DND-41 (cell line): ENCODE measurements around the gene CDKN2B-AS1.

ENCODE experiments used
- ATAC-seq: fragments of 200-7000 bp; cut with Tn5 transposase; 3 replicates; pipeline ENCODE4 v1.9.1; 2021; ENCODE audit warnings: low read depth; ENCODE audit not compliant: insufficient read depth
- DNase-seq: peaks from one replicate; pipeline ENCODE4 v3.0.0-alpha.2; 2020
- H2AFZ ChIP-seq: 2 replicates; pipeline ENCODE4 v1.6.0; 2012; ENCODE audit warnings: low read depth, low read length
- H3K27ac ChIP-seq: 2 replicates; pipeline ENCODE4 v1.5.1; 2012; ENCODE audit warnings: low read length, inconsistent platforms
- H3K27me3 ChIP-seq: fragments of 200-600 bp; sonication (generic); 2 replicates; pipeline ENCODE4 v1.6.0; 2012; ENCODE audit warnings: low read length, mild to moderate bottlenecking, inconsistent platforms; ENCODE audit not compliant: insufficient read depth, poor library complexity
- H3K36me3 ChIP-seq: 2 replicates; pipeline ENCODE4 v1.5.1; 2012; ENCODE audit warnings: low read length, inconsistent platforms; ENCODE audit not compliant: insufficient read depth
- H3K4me1 ChIP-seq: 2 replicates; pipeline ENCODE4 v1.5.1; 2012; ENCODE audit warnings: mild to moderate bottlenecking, low read length; ENCODE audit not compliant: insufficient read depth
- H3K4me2 ChIP-seq: 2 replicates; pipeline ENCODE4 v1.6.0; 2012; ENCODE audit warnings: mild to moderate bottlenecking, moderate library complexity, low read length, inconsistent platforms; ENCODE audit not compliant: insufficient read depth
- H3K4me3 ChIP-seq, 2 experiments: fragments of 200-600 bp in 1 of 2; shearing (Covaris generic) in 1 of 2; 2 replicates each; pipeline ENCODE4 v1.5.1; 2012 to 2016; ENCODE audit warnings: inconsistent platforms in 2 of 2, low read length in 2 of 2, mild to moderate bottlenecking in 2 of 2, low read depth in 1 of 2, moderate library complexity in 1 of 2
- H3K79me2 ChIP-seq: 2 replicates; pipeline ENCODE4 v1.6.0; 2012; ENCODE audit warnings: low read length, inconsistent platforms; ENCODE audit not compliant: insufficient read depth
- H3K9ac ChIP-seq: 2 replicates; pipeline ENCODE4 v1.6.0; 2012; ENCODE audit warnings: low read depth, mild to moderate bottlenecking, inconsistent platforms, low read length, moderate library complexity
- H3K9me3 ChIP-seq: 2 replicates; pipeline ENCODE4 v1.5.1; 2012; ENCODE audit warnings: low read length, moderate library complexity, mild to moderate bottlenecking, inconsistent platforms; ENCODE audit not compliant: insufficient read depth, severe bottlenecking
- H4K20me1 ChIP-seq: 2 replicates; pipeline ENCODE4 v1.6.0; 2012; ENCODE audit warnings: low read length; ENCODE audit not compliant: insufficient read depth
- CTCF ChIP-seq: IDR thresholded peaks from 2 replicates; pipeline ENCODE4 v1.5.1; 2012; ENCODE audit warnings: borderline replicate concordance, low read length, moderate library complexity, mild to moderate bottlenecking; ENCODE audit not compliant: poor library complexity, severe bottlenecking; ENCODE audit errors: extremely low read depth
- EZH2 ChIP-seq: IDR thresholded peaks from 3 replicates; pipeline ENCODE4 v1.6.1; 2012; ENCODE audit warnings: borderline replicate concordance, low read depth, mild to moderate bottlenecking, moderate library complexity, low read length, inconsistent platforms; ENCODE audit not compliant: severe bottlenecking

CDKN2B-AS1 gene

GRCh38 chr9:21985964-21986667 lies 8.5 kb upstream of the CDKN2B-AS1 start:
- H3K9me3 ChIP-seq: no peaks in the 10 kb centered on the region
- peak overlapping the region; percentile 74 for H3K4me2 ChIP-seq
- peaks cover 29% of the 10 kb centered on the region for H3K36me3 ChIP-seq
- H3K27ac ChIP-seq: no peak overlapping the region; the same call in 1 of the 2 replicates
- no peak overlapping the region for H2AFZ ChIP-seq
- H3K4me3 ChIP-seq: no peak overlapping the region
- peaks cover 10% of the 10 kb centered on the region; the same call in 1 of the 2 replicates for H4K20me1 ChIP-seq
- H3K4me1 ChIP-seq: peaks cover 81% of the 10 kb centered on the region
- H3K79me2 ChIP-seq: peaks cover 100% of the 10 kb centered on the region
- H3K27me3 ChIP-seq: no peaks in the 10 kb centered on the region
- no peak for TF ChIP-seq CTCF
- TF ChIP-seq EZH2: no peak
- no peak overlapping the region for H3K9ac ChIP-seq
- DNase-seq (no peak), ATAC-seq (no peak)

- peaks cover 13% of the 10 kb centered on the region; the same call in 1 of the 2 replicates for H4K20me1 ChIP-seq
- H3K27ac ChIP-seq: peak overlapping the region; percentile 59
- H3K4me2 ChIP-seq: peak overlapping the region; percentile 74
- TF ChIP-seq EZH2 (no peak), CTCF (no peak)
- no peaks in the 10 kb centered on the region for H3K9me3 ChIP-seq
- H2AFZ ChIP-seq: no peak overlapping the region
- peaks cover 100% of the 10 kb centered on the region for H3K79me2 ChIP-seq
- DNase-seq: no peak
- peaks cover 81% of the 10 kb centered on the region for H3K4me1 ChIP-seq
- H3K4me3 ChIP-seq: peak overlapping the region in 1 of 2 experiments; percentile 41; a peak in 1 of 4 replicates
- H3K36me3 ChIP-seq: peaks cover 29% of the 10 kb centered on the region
- peak; percentile 54 for ATAC-seq
- H3K9ac ChIP-seq: peak overlapping the region; percentile 38
- no peaks in the 10 kb centered on the region for H3K27me3 ChIP-seq
These were observed 6.3 kb upstream of the CDKN2B-AS1 start for GRCh38 chr9:21988056-21988990.

- ATAC-seq: no peak
- H3K9ac ChIP-seq: peak overlapping the region; percentile 21; the same call in 1 of the 2 replicates
- no peaks in the 10 kb centered on the region for H3K9me3 ChIP-seq
- no peaks in the 10 kb centered on the region for H3K27me3 ChIP-seq
- H3K27ac ChIP-seq: peak overlapping the region; percentile 72
- no peak for TF ChIP-seq EZH2
- no peak for TF ChIP-seq CTCF
- peaks cover 68% of the 10 kb centered on the region for H3K4me1 ChIP-seq
- H3K36me3 ChIP-seq: peaks cover 29% of the 10 kb centered on the region
- no peak overlapping the region for H2AFZ ChIP-seq
- peak overlapping the region; percentile 74 for H3K4me2 ChIP-seq
- peak; percentile 30 for DNase-seq
- H4K20me1 ChIP-seq: peaks cover 13% of the 10 kb centered on the region; the same call in 1 of the 2 replicates
- peaks cover 97% of the 10 kb centered on the region for H3K79me2 ChIP-seq
- peak overlapping the region in 1 of 2 experiments; percentile 71; a peak in 2 of 4 replicates for H3K4me3 ChIP-seq
These were observed 5.0 kb upstream of the CDKN2B-AS1 start for GRCh38 chr9:21989440-21990189.
